Measurements from ENCODE around the gene COL15A1.

DNA sequence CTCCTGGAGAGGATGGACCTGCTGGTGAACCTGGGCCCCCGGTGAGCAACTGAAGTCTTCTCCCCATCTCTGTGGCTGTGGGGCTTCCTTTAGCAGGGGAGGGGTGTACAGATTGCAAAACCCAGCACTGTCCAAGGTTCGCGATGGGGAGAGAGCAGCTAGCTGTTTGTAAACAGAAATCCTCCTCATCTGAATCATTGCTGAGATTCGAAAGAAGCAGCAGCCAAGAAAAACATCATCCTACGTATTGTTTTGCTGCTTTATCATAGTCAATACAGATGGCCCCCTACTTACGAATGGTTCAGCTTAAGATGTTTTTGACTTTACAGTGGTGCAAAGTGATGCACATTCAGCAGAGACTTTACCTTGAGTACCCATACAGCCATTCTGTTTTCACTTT is 81.3 kb downstream of the COL15A1 start:
- TF ChIP-seq POLR2A (IDR thresholded peaks at IDR 0.05) (no peak), POLR2AphosphoS5 (IDR thresholded peaks at IDR 0.05) (no peak), EP300 (IDR thresholded peaks at IDR 0.05; ENCODE audit: low read depth) (no peak)
- TF ChIP-seq, protein P1, sequence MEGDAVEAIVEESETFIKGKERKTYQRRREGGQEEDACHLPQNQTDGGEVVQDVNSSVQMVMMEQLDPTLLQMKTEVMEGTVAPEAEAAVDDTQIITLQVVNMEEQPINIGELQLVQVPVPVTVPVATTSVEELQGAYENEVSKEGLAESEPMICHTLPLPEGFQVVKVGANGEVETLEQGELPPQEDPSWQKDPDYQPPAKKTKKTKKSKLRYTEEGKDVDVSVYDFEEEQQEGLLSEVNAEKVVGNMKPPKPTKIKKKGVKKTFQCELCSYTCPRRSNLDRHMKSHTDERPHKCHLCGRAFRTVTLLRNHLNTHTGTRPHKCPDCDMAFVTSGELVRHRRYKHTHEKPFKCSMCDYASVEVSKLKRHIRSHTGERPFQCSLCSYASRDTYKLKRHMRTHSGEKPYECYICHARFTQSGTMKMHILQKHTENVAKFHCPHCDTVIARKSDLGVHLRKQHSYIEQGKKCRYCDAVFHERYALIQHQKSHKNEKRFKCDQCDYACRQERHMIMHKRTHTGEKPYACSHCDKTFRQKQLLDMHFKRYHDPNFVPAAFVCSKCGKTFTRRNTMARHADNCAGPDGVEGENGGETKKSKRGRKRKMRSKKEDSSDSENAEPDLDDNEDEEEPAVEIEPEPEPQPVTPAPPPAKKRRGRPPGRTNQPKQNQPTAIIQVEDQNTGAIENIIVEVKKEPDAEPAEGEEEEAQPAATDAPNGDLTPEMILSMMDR (IDR thresholded peaks at IDR 0.05), result no peak

Data from transverse colon (tissue), 4 donors.